TTC549 (cell line): Measurements from ENCODE around the gene MTMR3.
"Not testable (repeated sequence)": the region's sequence is repeated elsewhere in the genome, so short reads cannot be mapped to it uniquely, and the experiment has no call there.

Source experiments
- FAIRE-seq: peaks from 2 replicates; lab custom pipeline; 2012; peaks lifted over from hg19 to GRCh38; lab: Jason Lieb, UNC

The MTMR3 gene

GRCh38 chr22:29883045-29883774 is at the start of gene MTMR3:
MTMR3 (plus strand) TSS chr22:29883174; CDS start chr22:29971060, 87,886 bp downstream.
- no peak for FAIRE-seq

- FAIRE-seq: no peak
These were observed 49.5 kb upstream of the MTMR3 start for GRCh38 chr22:29833392-29833965.

GRCh38 chr22:29834046-29834445 is 48.9 kb upstream of the MTMR3 start:
- FAIRE-seq: no peak

GRCh38 chr22:29836791-29837370 is 46.1 kb upstream of the MTMR3 start:
- not testable (repeated sequence) for FAIRE-seq

- FAIRE-seq: no peak
These were observed 45.0 kb upstream of the MTMR3 start, which contains the start of gene ASCC2 for GRCh38 chr22:29837741-29838598. ASCC2 (minus strand) TSS chr22:29838274; CDS start chr22:29832325, 5,949 bp downstream.

GRCh38 chr22:29838599-29838956 is 44.4 kb upstream of the MTMR3 start:
- FAIRE-seq: no peak

- no peak for FAIRE-seq
These were observed 43.9 kb upstream of the MTMR3 start for GRCh38 chr22:29839039-29839438.

- FAIRE-seq: no peak
These were observed 42.5 kb upstream of the MTMR3 start for GRCh38 chr22:29840498-29840897.

GRCh38 chr22:29842172-29842571 is 40.8 kb upstream of the MTMR3 start:
- FAIRE-seq: no peak

- FAIRE-seq: no peak
These were observed 40.2 kb upstream of the MTMR3 start for GRCh38 chr22:29842740-29843139.

- FAIRE-seq: no peak
These were observed 36.7 kb upstream of the MTMR3 start for GRCh38 chr22:29846290-29846689.

GRCh38 chr22:29848111-29848510 is 34.9 kb upstream of the MTMR3 start:
- no peak for FAIRE-seq

- FAIRE-seq: no peak
These were observed 28.5 kb upstream of the MTMR3 start for GRCh38 chr22:29854432-29854831.

- FAIRE-seq: no peak
These were observed 27.3 kb upstream of the MTMR3 start for GRCh38 chr22:29855611-29856181.

GRCh38 chr22:29856496-29856895 is 26.5 kb upstream of the MTMR3 start:
- no peak for FAIRE-seq

GRCh38 chr22:29859030-29859429 is 23.9 kb upstream of the MTMR3 start:
- not testable (repeated sequence) for FAIRE-seq

- FAIRE-seq: no peak
These were observed 22.8 kb upstream of the MTMR3 start for GRCh38 chr22:29860006-29860766.

- no peak for FAIRE-seq
These were observed 21.2 kb upstream of the MTMR3 start for GRCh38 chr22:29861672-29862297.

GRCh38 chr22:29865572-29865971 is 17.4 kb upstream of the MTMR3 start:
- not testable (repeated sequence) for FAIRE-seq

GRCh38 chr22:29867260-29867659 is 15.7 kb upstream of the MTMR3 start:
- FAIRE-seq: no peak

GRCh38 chr22:29867851-29868250 is 15.1 kb upstream of the MTMR3 start:
- FAIRE-seq: no peak
